Measurements from ENCODE around the gene OR7G3.

DNA sequence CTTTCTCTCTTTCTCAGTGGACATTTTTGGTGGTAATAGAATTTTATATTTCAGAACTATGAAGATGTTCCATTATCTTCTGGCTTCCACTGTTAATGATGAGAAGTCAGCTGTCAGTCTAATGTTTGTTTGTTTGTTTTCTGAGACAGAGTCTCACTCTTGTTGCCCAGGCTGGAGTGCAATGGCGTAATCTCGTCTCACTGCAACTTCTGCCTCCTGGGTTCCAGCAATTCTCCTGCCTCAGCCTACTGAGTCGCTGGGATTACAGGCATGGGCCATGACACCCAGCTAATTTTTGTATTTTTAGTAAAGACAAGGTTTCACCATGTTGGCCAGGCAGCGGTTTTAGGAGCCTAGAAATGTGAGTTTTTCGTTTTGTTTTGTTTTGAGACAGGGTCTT is 18.2 kb upstream of the OR7G3 start:
- TF ChIP-seq CTCF (IDR thresholded peaks at IDR 0.05), result no peak
- no peak for TF ChIP-seq POLR2A (IDR thresholded peaks at IDR 0.05)

Measured in esophagus squamous epithelium (tissue), 4 donors.